OCI-LY7 (cell line): ENCODE measurements around the gene MFAP4. TPM values are rescaled to one million over a fixed set of nuclear protein-coding genes. Genes with fewer than 3 reads are reported as not detected.

Experiments
- BruUV-seq: library from RNA; stranded (reverse); fragments of 400-500 nt; replicated peaks from 2 replicates; lab custom pipeline; 2021; lab: Mats Ljungman, UMichigan
- CTCF ChIA-PET: fragments of 300-600 bp; sonication (Branson Sonifier 250); formaldehyde crosslinking; loops from one replicate; lab custom pipeline; 2022; ENCODE audit warnings: antibody characterized with exemption; ENCODE audit not compliant: unreplicated experiment; lab: Charles Lee
- POLR2A ChIA-PET: fragments of 300-600 bp; sonication (Branson Sonifier 250); formaldehyde crosslinking; loops from one replicate; lab custom pipeline; 2022; ENCODE audit warnings: antibody characterized with exemption; lab: Charles Lee
- DNase-seq: peaks from one replicate; pipeline ENCODE4 v3.0.0-alpha.2; 2015; ENCODE audit warnings: low spot score
- H2AFZ ChIP-seq: fragments of 200-600 bp; sonication (generic), shearing (Covaris generic); 2 replicates; pipeline ENCODE4 v1.6.1; 2014; ENCODE audit warnings: mild to moderate bottlenecking, antibody characterized with exemption, low read length, moderate library complexity
- H3K27ac ChIP-seq: fragments of 200-600 bp; sonication (generic); 2 replicates; pipeline ENCODE4 v1.5.1; 2014; ENCODE audit warnings: mixed run types, low read depth, mild to moderate bottlenecking, moderate library complexity, low read length, inconsistent platforms; ENCODE audit not compliant: poor library complexity, severe bottlenecking
- H3K36me3 ChIP-seq: fragments of 200-600 bp; sonication (generic); 2 replicates; pipeline ENCODE4 v1.6.1; 2014; ENCODE audit warnings: mild to moderate bottlenecking, antibody characterized with exemption, low read length, moderate library complexity, mixed read lengths; ENCODE audit not compliant: insufficient read depth
- H3K4me1 ChIP-seq: fragments of 200-600 bp; sonication (generic); 2 replicates; pipeline ENCODE4 v1.5.1; 2014; ENCODE audit warnings: mild to moderate bottlenecking, low read length; ENCODE audit not compliant: insufficient read depth, poor library complexity, severe bottlenecking
- H3K4me2 ChIP-seq: fragments of 200-600 bp; sonication (generic); 2 replicates; pipeline ENCODE4 v1.6.1; 2014; ENCODE audit warnings: mild to moderate bottlenecking, low read length
- H3K4me3 ChIP-seq: fragments of 200-600 bp; sonication (generic); 2 replicates; pipeline ENCODE4 v1.5.1; 2014; ENCODE audit warnings: mild to moderate bottlenecking, low read depth, low read length; ENCODE audit not compliant: poor library complexity, severe bottlenecking
- H3K79me2 ChIP-seq: fragments of 200-600 bp; sonication (generic); 2 replicates; pipeline ENCODE4 v1.6.1; 2016; ENCODE audit warnings: low read depth, mild to moderate bottlenecking, low read length, moderate library complexity, mixed read lengths; ENCODE audit not compliant: insufficient read depth
- H3K9me2 ChIP-seq: fragments of 200-600 bp; sonication (generic); 2 replicates; pipeline ENCODE4 v1.6.1; 2016; ENCODE audit warnings: mild to moderate bottlenecking, low read length, mixed read lengths; ENCODE audit not compliant: insufficient read depth
- H3K9me3 ChIP-seq: fragments of 200-600 bp; sonication (generic); 2 replicates; pipeline ENCODE4 v1.6.1; 2014; ENCODE audit warnings: mild to moderate bottlenecking, mixed run types, low read length, mixed read lengths
- H4K20me1 ChIP-seq: fragments of 200-600 bp; sonication (generic); 2 replicates; pipeline ENCODE4 v1.6.1; 2014; ENCODE audit warnings: mild to moderate bottlenecking, antibody characterized with exemption, low read length, moderate library complexity, mixed read lengths; ENCODE audit not compliant: insufficient read depth
- EZH2phosphoT487 ChIP-seq: fragments of 200-600 bp; sonication (generic); IDR thresholded peaks from 2 replicates; pipeline ENCODE4 v1.6.1; 2018; ENCODE audit warnings: low read depth, borderline replicate concordance, mild to moderate bottlenecking, mixed run types, antibody characterized with exemption, low read length, moderate library complexity, mixed read lengths
- intact Hi-C: fragments of 100-400 bp; cut with micrococcal nuclease; formaldehyde crosslinking; loops from one replicate; pipeline ENCODE4 v1.10.0; 2022; ENCODE audit not compliant: unreplicated experiment
- total RNA-seq, 2 experiments: library from RNA; depleted of rRNA in 1 of 2; stranded (reverse); fragments of >200 nt in 1 of 2; shearing (Covaris generic) in 1 of 2; gene quantifications; 2 replicates each; pipeline ENCODE4 v1.2.3, GENCODE V29; 2014 to 2022
- TF ChIP-seq, protein P1 (sequence below): fragments of 200-600 bp; sonication (generic); conservative IDR thresholded peaks from 2 replicates; pipeline ENCODE4 v1.5.1; 2014; ENCODE audit warnings: mild to moderate bottlenecking, antibody characterized with exemption, low read length, moderate library complexity, mixed read lengths

The MFAP4 gene
- total RNA-seq, 2 experiments from 2014 or later: 0.65 TPM; not detected in 1

DNA sequence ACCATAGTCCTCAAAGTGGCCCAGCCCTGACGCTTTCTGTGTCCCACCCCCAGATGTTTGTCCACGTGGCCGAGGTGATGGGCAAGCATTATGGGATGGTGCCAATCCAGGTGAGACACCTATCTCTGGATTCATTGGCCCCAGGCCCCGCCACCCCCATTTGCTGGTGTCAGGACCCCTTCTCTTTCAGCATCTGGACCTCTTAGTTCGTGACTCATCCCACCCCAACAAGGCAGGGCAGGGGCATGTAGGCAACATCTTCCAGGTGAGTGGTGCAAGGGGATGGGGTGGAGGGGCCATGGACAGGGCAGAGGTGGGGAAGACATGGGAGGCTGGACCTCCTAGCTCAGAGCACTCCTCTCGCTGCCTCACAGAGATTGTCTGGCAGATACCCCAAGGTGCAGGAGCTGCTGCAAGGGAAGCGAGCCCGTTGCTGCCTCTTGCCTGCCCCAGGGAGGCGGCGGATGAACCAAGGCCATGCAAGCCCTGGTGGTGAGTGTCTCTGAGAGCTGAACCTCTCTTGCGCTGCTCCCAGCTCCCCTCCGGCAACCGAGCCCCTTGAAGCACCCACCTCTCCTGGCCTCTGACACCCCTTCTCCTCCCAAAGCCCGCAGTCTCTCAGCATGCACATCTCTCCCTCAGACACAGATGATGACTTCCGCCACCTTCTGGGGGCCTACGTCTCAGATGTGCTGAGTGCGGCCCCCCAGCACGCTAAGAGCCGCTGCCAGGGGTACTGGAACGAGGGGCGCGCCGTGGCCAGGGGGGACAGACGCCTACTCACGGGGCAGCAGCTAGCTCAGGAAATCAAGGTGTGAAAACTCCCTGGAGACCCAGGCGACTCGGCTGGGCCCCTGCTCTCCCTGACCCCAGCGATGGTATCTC is 27.6 kb upstream of the MFAP4 start:
- H3K9me2 ChIP-seq: no peaks in the 10 kb centered on the region
- no peak for TF ChIP-seq EZH2phosphoT487
- TF ChIP-seq, protein P1, sequence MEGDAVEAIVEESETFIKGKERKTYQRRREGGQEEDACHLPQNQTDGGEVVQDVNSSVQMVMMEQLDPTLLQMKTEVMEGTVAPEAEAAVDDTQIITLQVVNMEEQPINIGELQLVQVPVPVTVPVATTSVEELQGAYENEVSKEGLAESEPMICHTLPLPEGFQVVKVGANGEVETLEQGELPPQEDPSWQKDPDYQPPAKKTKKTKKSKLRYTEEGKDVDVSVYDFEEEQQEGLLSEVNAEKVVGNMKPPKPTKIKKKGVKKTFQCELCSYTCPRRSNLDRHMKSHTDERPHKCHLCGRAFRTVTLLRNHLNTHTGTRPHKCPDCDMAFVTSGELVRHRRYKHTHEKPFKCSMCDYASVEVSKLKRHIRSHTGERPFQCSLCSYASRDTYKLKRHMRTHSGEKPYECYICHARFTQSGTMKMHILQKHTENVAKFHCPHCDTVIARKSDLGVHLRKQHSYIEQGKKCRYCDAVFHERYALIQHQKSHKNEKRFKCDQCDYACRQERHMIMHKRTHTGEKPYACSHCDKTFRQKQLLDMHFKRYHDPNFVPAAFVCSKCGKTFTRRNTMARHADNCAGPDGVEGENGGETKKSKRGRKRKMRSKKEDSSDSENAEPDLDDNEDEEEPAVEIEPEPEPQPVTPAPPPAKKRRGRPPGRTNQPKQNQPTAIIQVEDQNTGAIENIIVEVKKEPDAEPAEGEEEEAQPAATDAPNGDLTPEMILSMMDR: no peak
- no peaks in the 10 kb centered on the region for H3K9me3 ChIP-seq
- H3K27ac ChIP-seq: no peak overlapping the region
- peaks cover 5% of the 10 kb centered on the region for H3K4me1 ChIP-seq
- H2AFZ ChIP-seq: no peak overlapping the region
- no peaks in the 10 kb centered on the region for H3K36me3 ChIP-seq
- ChIA-PET POLR2A (no interaction called here), CTCF (no interaction called here)
- no peak for DNase-seq
- H3K4me2 ChIP-seq: no peak overlapping the region
- no TSS peak for BruUV-seq
- intact Hi-C loops: no loop called here
- no peaks in the 10 kb centered on the region for H3K79me2 ChIP-seq
- no peaks in the 10 kb centered on the region for H4K20me1 ChIP-seq
- no peak overlapping the region for H3K4me3 ChIP-seq

DNA sequence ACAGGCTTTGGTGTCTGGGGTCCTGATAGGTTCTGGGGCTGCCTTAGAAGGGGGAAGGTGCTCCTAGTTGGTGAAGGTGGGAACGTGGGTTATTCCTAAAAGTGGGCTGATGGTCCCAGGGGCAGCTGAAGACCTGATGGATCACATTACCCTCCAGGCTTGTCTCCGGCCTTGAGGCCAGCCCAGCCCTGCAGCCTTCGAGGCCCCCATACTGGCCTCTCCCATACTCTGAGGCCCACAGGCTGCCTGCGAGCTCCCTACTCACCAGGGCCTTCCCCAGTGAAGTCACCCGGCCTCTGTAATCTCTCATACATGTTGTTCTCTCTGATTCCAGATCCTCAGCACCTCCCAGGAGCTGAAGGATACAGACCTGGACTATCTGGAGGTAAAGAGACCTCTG is 26.8 kb upstream of the MFAP4 start:
- intact Hi-C loops: no loop called here
- DNase-seq: no peak
- no TSS peak for BruUV-seq

More for the DNA sequence above, 26.8 kb upstream of the MFAP4 start:
- Histone ChIP-seq H3K9me3 (no peaks in the 10 kb centered on the region), H3K4me1 (peaks cover 5% of the 10 kb centered on the region), H3K36me3 (no peaks in the 10 kb centered on the region), H3K4me2 (no peak overlapping the region), H4K20me1 (no peaks in the 10 kb centered on the region), H3K4me3 (no peak overlapping the region), H3K79me2 (no peaks in the 10 kb centered on the region), H3K9me2 (no peaks in the 10 kb centered on the region), H3K27ac (no peak overlapping the region), H2AFZ (no peak overlapping the region)
- CTCF ChIA-PET: no interaction called here
- POLR2A ChIA-PET: no interaction called here
- TF ChIP-seq, protein P1: no peak
- TF ChIP-seq EZH2phosphoT487: no peak
